Lower leg skin (tissue), 4 donors: ENCODE results near the gene ENO2. TPM values are rescaled to one million over a fixed set of nuclear protein-coding genes. Genes with fewer than 3 reads are reported as not detected.

Source experiments
- DNase-seq, 2 donors: peaks; one replicate each; pipeline ENCODE4 v3.0.0-alpha.2; 2019; ENCODE audit warnings: low spot score in 2 of 2
- H3K4me3 ChIP-seq: fragments of 200-600 bp; sonication (generic); 2 replicates; pipeline ENCODE4 v1.5.1; 2017; ENCODE audit warnings: mild to moderate bottlenecking, low read depth; ENCODE audit not compliant: poor library complexity, severe bottlenecking
- CTCF ChIP-seq, 3 donors: fragments of 450-650 bp; IDR thresholded peaks; one replicate each; pipeline ENCODE4 v1.5.1; 2016; ENCODE audit warnings: antibody characterized with exemption in 3 of 3, mild to moderate bottlenecking in 3 of 3, moderate library complexity in 2 of 3
- POLR2A ChIP-seq, 2 donors: fragments of 450-650 bp; IDR thresholded peaks; one replicate each; pipeline ENCODE4 v1.6.1; 2016 to 2017; ENCODE audit warnings: antibody characterized with exemption in 2 of 2, mild to moderate bottlenecking in 1 of 2, moderate library complexity in 1 of 2
- WGBS, 2 donors: methylation state at CpG; one replicate each; pipeline ENCODE4 v1.1.5; 2018; 5-methylcytosine and 5-hydroxymethylcytosine counted together
- intact Hi-C: fragments of 100-400 bp; cut with DNase I; formaldehyde crosslinking; loops from one replicate; pipeline ENCODE4 v1.15.0; 2023; ENCODE audit warnings: low total_unique reads
- total RNA-seq, 4 donors: library from RNA; depleted of rRNA; stranded (reverse); fragments of >200 nt; gene quantifications; one replicate each; pipeline ENCODE4 v1.1.0, GENCODE V29; 2016

ENO2 gene
- total RNA-seq, 4 donors from 2014 or later = 3.6 to 7.9 (median 6.1) TPM

DNA sequence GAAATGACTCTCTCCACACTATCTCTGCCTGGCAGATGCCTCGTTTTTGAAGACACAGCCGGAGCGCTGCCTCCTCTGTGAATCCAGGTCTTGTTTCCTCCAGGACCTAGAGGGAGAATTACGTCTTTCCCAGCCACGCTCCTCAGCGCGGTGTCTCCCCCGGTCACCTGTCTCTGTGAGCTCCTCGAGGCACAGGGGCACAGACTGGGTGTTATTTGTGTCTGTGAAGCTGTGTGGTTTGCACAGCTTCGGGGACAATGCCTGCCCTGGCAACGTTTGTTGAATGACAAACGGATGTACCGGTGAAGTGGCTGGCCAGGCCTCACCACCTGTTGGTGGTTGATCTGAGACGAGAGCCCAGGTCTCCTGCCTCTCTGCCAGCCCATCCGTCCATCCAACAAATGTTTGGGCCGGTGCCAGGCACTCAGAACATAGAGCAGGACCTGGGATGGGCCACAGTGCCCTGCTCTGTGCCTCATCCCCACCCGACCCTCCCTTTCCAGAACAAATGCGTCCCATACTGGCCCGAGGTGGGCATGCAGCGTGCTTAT lies 42.8 kb downstream of the ENO2 start:
- WGBS, 2 donors = 78 to 84% methylated on average over 19 to 20 of the region's 20 CpGs
- TF ChIP-seq POLR2A (IDR thresholded peaks at IDR 0.05) (no peak), CTCF (IDR thresholded peaks at IDR 0.05) (no peak)
- intact Hi-C loops = loop anchor here (10.0 kb wide), 1 partner anchor 138 kb away; the partner anchor contains the start of gene C1R
- H3K4me3 ChIP-seq = no peak overlapping the region
- no peak for DNase-seq

DNA sequence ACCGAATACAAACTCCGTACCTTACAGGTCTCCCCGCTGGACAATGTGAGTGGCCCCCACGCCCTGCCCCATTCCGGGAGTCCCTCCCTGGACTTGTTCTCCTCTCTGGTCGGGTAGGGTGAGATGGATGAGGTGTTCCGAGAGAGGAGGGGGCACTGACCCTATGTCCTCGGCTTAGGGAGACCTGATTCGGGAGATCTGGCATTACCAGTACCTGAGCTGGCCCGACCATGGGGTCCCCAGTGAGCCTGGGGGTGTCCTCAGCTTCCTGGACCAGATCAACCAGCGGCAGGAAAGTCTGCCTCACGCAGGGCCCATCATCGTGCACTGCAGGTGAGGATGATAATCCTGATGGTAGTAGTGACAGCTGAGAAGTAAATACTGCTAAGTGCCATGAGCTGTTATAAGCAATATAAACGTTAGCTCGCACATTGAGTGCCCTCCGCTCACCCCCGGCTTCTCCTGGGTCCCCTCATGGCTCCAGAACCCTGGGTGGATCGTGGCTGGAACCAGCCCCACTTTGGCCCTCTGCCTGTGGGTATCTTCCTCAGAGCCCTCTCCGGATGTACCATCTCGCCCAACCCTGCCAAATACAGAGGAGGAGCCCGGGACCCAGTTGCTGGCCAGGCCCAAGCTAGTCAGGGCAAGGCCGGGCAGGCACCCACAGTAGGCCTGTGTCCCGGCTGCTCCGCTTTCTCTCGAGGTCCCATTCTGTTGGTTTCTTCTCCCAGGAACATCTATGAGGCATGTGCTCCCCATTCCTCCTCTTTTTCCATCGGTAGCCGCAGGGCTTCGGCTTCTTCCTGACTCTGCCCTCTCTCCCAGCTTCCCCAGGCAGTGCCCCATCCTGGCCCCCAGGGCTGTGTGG lies 43.6 kb downstream of the ENO2 start:
- 49 to 68% methylated on average over 28 of the region's 28 CpGs for WGBS, 2 donors
- no peak for DNase-seq
- H3K4me3 ChIP-seq = no peak overlapping the region
- TF ChIP-seq POLR2A (IDR thresholded peaks at IDR 0.05) (no peak), CTCF (IDR thresholded peaks at IDR 0.05) (no peak)
- intact Hi-C loops = loop anchor here (10.0 kb wide), 1 partner anchor 137 kb away; the partner anchor contains the start of gene C1R

- TF ChIP-seq CTCF (IDR thresholded peaks at IDR 0.05) = no peak
- TF ChIP-seq POLR2A (IDR thresholded peaks at IDR 0.05) = no peak
- DNase-seq = no peak
- 69% methylated on average over 10 of the region's 10 CpGs for WGBS, 2 donors
- intact Hi-C loops = loop anchor here (10.0 kb wide), 1 partner anchor 136 kb away; the partner anchor contains the start of gene C1R
- no peak overlapping the region for H3K4me3 ChIP-seq
These were observed 44.3 kb downstream of the ENO2 start for GRCh38 chr12:6958609-6959057.

DNA sequence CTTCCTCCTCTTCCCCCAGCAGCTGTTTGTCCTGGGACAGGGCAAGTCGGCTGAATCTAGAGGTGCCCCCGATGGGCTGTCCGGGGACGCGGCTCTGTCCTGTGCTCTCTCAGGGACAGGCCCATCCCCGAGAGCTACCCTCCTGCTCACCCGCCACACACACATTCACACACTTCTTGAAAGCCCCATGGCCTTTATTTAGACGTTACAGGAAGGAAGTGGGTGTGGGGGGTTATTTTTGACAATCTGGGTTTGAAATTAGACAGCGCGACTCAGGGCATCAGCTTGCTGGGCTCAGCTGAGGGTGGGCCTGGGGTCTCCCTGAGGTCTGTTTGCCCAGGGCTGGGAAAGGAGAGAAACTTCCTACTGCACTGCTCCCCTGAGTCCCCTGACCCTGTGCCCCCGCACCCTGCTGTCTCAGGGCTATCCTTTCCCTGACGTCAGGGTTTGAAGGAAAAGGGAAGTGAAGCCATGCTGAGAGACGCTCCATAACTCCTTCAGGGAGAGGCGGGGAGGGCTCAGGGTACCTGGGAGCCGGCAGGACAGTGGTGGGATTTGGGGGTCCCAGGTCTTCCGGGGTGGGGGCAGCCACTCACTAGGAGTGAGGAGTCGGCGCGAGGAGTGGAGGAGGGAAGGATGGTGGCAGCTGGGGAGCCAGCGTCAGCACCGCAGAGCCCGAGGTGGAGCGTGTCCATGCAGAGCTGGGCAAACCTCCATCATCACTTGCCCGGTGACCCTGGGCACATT lies 44.9 kb downstream of the ENO2 start:
- peak in 1 of 2 donors; percentile 87 for DNase-seq

More for the DNA sequence above, 44.9 kb downstream of the ENO2 start:
- no peak for TF ChIP-seq POLR2A (IDR thresholded peaks at IDR 0.05)
- no peak for TF ChIP-seq CTCF (IDR thresholded peaks at IDR 0.05)
- 59 to 70% methylated on average over 24 of the region's 24 CpGs for WGBS, 2 donors
- intact Hi-C loops = loop anchor here (10.0 kb wide), 1 partner anchor 136 kb away; the partner anchor contains the start of gene C1R
- H3K4me3 ChIP-seq = no peak overlapping the region
